ENCODE data around the gene RBM48.
"Not testable (repeated sequence)": the region's sequence is repeated elsewhere in the genome, so short reads cannot be mapped to it uniquely, and the experiment has no call there.

Gene RBM48

DNA sequence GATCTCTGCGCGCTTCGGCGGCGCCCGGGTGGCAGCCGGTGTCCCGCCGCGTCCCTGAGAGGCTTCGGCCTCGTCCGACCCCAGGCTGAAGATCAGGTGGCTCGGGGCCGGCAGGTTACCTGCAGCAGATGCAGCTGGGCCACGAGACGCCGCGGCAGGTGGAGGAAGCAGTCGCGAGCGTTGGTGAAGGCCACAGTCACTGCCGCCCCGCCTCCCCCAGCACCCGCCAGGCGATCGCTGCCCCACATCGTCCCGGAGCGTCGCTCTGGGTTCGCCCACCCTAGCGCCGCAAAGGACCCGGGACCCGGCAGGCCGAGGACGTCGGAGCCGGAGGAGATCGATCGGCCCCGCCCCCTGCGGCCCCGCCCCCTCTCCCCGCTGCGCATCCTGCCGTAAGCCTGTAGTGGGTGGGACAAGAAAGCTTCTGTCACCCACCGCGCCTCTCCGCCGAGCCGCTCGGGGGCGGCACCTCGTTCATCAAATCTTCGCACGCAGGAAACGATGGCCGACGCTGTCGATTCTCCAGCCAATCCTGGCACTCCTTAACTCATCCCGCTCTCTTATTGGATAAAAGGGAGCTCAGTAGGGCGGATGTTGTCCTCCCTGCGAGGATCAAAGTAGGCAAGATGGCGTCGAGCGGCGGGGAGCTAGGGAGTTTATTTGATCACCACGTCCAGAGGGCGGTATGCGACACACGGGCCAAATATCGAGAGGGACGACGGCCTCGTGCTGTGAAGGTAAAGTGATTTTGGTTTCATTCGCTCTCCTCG, at the start of gene RBM48, which contains the start of gene PEX1:
Gene RBM48, plus strand, starts transcription at position 608 of the 770 bp plus-strand sequence. Its CDS starts 19 bp downstream, at position 627.
Gene PEX1, minus strand, starts transcription at position 333 of the 770 bp plus-strand sequence. Its CDS starts 85 bp downstream, at position 248.
- DNase-seq (ENCODE audit: low spot score), result peak; percentile 97

DNA sequence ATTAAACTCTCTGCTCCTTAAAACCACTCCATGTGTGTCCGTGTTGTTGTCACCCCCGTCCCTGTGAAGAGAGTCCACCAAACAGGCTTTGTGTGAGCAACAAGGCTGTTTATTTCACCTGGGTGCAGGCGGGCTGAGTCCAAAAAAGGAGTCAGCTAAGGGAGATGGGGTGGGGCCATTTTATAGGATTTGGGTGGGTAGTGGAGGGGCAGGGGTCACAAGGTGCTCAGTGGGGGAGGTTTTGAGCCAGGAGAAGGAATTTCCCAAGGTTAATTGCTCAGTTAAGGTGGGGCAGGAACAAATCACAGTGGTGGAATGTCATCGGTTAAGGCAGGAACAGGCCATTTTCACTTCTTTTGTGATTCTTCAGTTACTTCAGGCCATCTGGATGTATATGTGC, 49.4 kb upstream of the RBM48 start:
- not testable (repeated sequence) for DNase-seq (ENCODE audit: low spot score)

DNA sequence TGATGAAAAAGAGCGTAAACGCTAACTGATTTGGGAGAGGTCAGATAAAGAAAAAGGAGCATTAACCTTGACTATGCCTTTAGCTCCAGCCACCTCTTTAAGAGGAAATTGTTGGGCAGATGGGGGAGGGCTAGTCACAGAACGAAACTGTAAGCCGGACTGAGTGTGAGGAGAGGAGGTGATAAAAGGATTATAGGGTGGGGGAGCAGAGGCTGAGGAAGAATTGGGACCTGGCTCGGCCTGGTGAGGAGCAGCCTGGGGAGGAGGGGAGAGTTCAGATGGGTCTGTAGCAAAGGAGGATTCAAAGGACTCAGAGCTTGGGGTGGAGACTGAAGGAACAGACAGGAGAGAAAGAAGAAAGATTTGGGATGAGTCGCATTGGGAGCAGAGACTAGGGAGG, 45.0 kb upstream of the RBM48 start:
- DNase-seq (ENCODE audit: low spot score), result not testable (repeated sequence)

DNA sequence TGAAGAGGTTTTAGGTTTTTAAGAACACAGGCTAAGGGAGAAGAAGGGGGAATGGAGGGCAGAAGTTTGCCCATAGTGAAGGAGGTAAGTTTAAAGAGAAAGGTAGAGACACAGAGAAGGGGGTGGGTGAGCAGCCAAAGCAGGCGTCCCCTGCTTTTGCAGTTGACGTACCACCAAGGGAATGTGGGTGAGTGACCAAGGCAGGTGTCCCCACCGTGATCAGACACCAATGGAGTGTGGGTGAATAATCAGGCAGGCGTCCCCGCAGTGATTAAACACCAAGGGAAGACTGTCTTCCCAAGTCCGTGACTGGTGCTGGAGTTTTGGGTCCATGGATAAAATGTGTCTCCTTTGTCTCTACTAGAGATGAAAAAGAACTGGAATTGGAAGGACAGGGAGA, 44.4 kb upstream of the RBM48 start:
- not testable (repeated sequence) for DNase-seq (ENCODE audit: low spot score)

DNA sequence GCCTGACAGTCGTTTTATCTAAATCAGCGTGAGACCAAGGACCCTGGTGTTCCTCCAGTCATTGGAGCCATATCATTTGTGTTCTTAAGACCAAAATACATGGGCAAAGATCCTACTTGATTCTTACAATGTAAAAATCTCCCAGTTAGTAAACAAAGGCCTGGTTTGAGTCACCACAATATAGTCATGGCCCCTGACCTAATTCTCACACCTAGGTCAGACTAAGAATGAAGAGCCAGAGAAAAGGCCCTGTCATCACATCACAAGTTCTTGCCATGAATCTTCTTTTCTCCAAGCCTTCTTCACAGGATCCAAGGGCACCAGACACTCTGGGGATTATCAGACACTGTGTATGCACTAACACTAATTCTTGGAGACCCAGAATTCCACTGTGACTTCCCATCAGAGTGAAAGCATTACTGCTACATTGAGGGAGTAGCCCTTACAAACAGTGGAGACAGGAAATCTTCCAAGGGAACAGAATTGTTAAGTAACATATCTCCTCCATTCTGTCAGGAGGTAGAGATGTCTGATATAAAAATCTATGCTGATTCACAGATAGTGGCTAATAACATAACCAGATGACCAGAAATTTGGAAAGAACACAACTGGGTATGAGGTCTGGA, 43.2 kb upstream of the RBM48 start:
- DNase-seq (ENCODE audit: low spot score), result no peak

DNA sequence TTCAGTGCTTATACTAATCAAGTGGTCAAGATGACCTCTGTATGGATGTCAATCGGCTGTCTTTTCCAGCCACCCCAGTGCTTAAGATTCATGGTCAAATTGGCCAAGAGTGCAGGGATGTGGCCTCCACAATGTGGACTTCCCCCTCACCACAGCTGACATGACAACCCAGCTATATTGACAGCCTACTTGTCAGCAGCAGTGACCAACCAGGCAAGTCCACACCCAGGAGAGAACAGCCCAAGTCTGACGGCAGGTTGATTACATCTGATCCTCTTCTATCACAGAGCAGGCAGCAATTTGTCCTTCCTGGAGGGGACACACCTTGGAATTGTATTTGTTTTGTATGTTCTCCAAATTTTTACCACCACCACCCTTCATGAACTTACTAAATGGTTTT, 42.6 kb upstream of the RBM48 start:
- DNase-seq (ENCODE audit: low spot score), result no peak

DNA sequence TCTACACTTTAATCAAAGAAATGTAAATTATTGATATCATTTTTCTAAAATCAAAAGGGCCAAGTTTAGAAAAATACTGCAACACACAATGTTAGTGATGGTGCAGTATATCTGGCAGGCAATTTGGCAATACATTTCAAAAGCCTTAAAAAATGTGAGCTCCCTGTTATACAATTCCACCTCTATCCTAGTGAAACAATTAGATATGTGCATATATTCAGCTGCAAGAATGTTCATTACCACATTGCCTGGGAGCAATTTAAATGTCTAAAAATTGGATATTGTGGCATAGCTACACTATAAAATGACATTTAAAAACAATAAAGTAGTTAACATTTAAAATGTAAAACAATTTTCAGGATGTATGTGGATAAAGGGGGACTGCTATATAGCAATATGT, 40.8 kb upstream of the RBM48 start:
- no peak for DNase-seq (ENCODE audit: low spot score)

DNA sequence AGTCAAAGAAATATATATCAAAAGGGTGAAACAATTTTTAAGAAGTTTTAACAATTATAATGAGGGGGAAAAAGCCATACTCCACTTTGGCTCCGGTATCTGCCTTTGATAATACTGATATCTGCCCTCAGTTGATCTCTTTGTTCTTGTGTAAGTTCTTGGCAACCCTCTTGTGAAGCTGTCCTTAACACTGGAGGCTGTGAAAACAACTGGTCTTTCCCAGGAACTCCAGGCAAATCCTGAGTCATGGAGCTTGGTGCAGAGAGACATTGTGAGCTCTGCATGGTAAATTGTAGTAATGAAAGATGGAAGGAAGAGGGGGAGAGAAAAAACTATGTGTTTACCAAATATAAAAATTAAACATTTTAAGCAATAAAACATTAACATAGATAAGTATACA, 39.0 kb upstream of the RBM48 start:
- no peak for DNase-seq (ENCODE audit: low spot score)

DNA sequence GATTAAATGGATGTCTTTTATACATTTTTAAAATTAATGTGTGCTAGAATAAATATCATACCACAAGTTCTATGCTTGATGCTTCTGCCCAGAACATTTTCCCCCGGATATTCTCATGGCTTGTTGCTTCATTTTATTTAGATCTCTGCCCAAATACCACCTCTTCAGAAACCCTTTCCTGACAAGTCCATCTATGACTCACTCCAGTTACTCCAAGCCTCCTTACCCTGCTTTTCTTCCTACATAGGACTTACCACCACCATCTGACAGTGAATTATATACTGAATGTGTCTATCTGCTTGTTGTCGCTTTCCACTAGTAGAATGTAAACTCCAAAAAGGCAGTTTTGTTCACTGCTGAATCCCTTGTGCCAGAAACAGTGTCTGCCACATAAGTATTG, 31.7 kb upstream of the RBM48 start:
- DNase-seq (ENCODE audit: low spot score), result no peak

DNA sequence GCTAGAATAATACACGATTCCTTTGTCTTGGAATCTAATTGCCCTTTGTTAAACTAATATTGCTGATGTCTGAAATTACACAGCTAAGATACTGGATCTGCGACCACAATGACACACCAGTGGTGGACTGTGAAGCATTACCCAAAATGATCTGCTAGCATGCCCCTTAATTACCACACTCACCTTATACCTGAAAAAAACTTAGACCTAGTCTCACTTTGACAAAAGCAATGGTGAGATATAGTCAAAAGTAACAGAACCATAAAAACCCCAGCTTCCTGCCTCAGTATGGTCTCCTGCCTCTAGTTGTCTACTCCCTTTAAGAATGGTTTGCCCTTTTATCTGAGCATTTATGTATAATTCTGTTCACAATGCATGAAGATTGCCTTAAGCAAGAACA, 30.0 kb upstream of the RBM48 start:
- no peak for DNase-seq (ENCODE audit: low spot score)

DNA sequence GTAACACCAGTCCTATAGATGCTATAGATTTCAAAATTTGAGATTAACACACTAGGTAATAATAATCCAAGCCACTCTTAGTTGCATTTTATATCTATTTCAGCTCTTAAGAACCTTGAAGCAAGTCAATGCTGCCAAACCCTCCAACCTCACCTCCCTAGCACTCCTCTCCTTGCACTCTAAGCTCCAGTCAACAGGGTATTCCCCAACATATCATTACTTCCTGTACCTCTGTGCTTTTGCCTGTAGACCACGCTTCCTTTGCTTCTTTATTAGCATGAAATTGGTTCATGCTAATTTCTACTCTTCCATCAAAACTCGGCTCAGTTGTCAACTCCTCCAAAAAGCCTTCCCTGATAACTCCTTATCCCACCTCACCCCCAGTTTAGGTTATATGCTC, 24.8 kb upstream of the RBM48 start:
- DNase-seq (ENCODE audit: low spot score), result no peak

DNA sequence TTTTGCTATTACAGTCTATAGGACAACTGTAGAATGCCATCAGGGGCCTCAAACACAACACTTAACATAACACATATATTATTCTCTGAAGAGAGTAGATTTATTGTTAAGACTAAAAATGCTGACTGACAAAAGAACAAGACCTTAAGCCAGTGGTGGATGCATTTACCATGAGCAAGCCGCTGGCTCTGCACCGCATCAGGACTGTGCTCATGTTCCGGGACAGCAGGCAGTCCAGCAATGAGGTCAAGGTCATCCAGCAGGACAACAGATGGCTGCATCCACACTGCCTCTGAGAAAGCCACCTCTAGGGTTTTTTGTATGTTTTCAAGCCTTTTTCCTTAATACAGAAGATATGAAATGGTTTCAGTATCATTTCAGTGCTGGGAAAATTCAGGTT, 24.0 kb upstream of the RBM48 start:
- DNase-seq (ENCODE audit: low spot score), result no peak

DNA sequence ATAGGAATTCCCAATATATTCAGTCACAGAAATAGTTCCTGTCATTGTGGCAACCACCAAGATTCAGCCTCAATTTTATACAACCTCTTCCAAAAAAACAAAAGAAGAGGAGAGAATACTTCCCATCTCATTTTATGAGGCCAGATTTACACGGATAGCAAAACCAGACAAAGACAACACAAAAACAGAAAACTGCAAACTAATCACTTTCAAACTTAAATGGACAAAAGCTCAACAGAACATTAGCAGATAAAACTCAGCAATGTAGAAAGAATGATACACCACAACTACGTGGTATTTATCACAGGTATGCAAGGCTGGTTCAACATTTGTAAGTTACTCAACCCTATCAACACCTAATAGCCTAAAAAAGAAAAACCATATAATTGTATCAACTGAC, 22.2 kb upstream of the RBM48 start:
- no peak for DNase-seq (ENCODE audit: low spot score)

DNA sequence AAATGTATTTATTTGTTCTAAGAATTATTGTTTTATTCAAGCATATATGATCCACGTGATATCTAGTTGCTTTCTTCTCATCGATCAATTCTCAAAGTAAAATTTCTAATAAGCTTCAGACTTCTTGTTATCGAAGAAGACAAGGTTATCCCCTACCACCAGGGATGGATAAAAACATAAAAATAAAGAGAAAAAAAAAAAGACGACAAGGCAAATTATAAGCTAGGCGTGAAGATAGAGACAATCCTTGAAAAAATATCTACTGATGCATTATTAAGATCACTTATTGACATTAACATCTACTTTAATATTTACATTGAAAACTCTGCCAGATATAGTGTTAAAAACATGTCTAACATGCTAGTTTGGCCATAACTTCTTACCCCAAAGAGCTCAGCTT, 19.6 kb upstream of the RBM48 start:
- no peak for DNase-seq (ENCODE audit: low spot score)

DNA sequence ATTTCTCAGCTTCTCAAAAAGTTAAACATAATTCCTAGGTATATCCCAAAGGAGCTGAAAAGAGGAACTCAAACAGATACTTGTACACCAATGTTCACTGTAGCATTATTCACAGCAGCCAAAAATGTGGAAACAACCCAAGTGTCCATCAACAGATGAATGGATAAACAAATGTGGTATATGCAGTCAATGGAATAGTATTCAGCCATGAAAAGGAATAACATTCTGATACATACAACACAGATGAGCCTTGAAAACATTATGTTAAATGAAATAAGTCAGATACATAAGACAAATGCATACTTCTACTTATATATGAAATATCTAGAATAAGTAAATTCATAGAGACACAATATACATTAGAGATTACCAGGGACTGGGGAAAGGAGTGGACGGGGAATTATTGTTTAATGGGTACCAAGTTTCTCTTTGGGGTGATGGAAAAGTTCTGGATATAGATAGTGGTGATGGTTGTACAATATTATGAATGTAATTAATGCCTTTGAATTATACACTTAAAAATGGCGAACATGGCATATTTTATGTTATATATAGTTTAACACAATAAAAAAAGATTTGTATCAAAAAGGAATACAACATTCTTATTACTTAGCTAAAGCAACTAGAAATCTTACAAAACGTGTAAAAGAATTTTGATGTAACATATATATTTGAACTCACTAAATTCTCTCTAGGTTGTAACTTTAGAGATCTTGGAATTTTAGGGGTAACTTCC, 15.3 kb upstream of the RBM48 start:
- DNase-seq (ENCODE audit: low spot score), result no peak

DNA sequence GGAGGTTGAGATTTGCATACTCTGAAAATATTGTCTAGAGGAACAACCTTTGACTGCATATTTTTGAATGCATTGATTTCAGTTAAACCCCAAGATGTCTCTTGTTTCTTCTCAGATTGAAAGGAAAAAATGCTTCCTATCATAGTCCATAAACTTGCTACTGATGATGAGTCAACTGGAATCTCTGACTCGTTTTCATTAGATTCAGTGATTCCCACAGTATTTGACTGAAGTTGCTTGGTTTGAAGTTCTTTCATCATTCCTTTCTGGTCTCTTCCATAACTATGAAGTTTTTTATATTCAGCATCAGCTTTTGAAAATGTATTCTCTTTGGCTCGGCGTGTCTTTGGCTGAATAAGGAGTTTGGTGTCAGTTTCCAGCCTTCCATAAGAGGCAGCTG, 11.0 kb upstream of the RBM48 start:
- DNase-seq (ENCODE audit: low spot score), result no peak

DNA sequence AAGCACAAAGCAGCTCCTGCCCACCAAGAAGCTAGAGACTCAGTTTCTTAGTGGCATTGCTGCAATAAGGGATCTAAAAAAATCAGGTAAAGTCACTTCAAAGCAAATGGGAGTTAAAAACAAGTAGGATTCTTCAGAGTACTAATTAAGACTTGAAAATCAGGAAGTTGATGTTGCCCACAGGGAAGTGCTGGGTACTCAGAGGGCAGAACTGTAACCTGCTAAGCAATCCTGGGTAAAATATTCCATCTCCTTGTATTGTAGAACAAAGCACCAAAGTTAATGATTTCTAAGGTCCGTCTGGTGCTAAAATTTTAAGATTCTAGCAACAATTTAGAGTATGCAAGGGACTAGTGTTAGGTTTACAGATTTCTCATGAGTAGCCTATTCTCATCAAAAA, 8.6 kb upstream of the RBM48 start:
- DNase-seq (ENCODE audit: low spot score), result no peak

DNA sequence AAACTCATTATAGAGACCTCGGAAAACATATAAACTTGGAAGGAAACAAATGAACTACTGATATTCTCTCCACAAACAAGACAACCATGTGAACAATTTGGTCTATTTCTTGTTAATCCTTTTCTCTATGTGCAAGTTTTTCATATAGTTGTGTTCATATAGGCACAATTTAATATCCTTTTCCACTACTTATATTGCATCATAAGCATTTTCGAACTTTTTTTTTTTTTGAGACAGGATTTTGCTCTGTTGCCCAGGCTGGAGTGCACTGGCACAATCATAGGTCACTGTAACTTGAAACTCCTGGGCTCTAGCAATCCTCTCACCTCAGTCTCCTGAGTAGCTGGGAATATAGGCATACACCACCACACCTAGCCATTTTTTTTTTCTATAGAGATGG, 5.5 kb upstream of the RBM48 start:
- no peak for DNase-seq (ENCODE audit: low spot score)

DNA sequence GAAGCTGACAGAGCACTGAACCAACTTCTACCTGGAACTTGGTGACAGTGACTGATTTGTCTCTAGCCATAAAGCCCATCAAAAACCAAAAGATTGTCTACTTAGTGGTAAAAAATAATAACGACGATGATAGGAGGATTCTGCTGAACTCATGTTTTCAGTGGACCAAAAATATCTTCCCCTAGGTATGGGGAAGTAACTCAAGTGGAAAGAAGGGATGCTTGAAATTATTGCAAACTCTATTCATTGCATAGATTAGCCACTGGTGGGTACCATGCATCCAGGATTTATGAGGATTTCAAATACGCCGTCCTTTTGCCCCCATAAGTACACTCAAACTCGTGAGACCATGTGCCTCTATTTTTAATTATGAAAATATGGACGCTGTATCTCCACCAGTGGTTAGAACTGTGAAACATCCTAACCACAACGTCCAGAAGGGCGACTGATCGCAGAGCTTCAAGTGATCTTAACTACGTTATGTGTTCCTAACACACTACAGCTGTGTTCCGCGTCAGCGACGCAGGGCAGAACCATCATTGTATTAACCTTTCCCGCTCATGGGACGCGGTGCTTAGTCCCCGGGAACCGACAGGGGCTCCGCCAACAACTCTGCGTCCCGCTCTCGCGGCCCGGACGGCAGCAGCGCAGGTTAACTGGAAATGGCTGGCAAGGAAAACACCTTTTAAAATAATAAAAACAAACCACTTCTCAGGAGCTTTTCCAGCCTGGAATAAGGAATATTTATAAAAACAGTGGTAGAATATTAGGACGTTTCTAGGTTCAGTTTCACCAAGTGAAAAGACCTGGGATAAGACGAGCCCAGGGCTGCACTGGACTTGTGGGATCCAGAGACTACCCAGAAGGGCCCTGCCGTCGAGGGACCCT, 1.1 kb upstream of the RBM48 start:
- DNase-seq (ENCODE audit: low spot score), result peak; percentile 74

DNA sequence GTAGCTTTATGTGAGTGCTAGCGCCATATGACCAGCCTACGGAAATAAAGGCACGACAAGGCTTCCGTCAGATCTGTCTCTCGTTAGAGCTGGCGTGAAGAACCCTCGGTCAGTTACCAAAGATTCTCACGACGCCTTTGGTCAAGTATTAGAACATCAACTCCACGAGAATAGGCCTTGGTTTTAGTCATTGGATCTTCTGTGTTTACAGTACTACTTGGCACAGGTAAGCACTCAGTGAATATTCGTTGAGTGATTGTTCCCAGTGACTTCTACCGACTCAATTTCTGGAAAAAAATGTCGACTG, 316 bp downstream of the RBM48 start:
- no peak for DNase-seq (ENCODE audit: low spot score)

DNA sequence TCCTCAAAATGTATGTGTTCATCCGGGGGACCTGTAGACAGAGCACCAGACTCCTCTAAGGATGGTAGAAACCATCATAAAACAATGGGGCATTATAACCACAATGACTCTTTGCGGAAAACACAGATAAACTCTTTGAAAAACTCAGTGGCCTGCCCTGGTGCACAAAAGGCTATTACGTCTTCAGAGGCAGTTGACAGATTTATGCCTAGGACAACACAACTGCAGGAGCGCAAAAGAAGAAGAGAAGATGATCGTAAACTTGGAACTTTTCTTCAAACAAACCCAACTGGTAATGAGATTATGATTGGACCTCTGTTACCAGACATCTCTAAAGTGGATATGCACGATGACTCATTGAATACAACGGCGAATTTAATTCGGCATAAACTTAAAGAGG, 6.0 kb downstream of the RBM48 start:
- DNase-seq (ENCODE audit: low spot score), result no peak

DNA sequence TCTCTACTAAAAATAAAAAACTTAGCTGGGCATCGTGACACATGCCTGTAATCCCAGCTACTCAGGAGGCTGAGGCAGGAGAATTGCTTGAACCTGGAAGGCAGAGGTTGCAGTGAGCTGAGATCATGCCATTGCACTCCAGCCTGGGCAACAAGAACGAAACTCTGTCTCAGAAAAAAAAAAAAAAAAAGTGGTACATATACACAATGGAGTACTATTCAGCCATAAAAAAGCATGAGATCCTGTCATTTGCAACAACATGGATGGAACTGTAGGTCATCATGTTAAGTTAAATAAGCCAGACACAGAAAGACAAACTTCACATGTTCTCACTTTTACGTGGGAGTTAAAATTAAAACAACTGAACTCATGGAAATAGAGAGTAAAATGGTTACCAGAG, 14.9 kb downstream of the RBM48 start:
- DNase-seq (ENCODE audit: low spot score), result not testable (repeated sequence)

Measured in AG20443 (cell line).